MM.1S (cell line): ENCODE data around the gene SLC25A22.

Experiments
- DNase-seq: peaks from one replicate; pipeline ENCODE4 v3.0.0-alpha.2; 2015
- H2AFZ ChIP-seq: fragments of 300-600 bp; sonication (generic); 2 replicates; pipeline ENCODE4 v1.6.0; 2016; ENCODE audit warnings: antibody characterized with exemption, low read length
- H3F3A ChIP-seq: fragments of 300-600 bp; sonication (generic); 2 replicates; pipeline ENCODE4 v1.6.1; 2016; ENCODE audit warnings: mild to moderate bottlenecking, antibody characterized with exemption, low read length, moderate library complexity, mixed read lengths; ENCODE audit not compliant: insufficient read depth
- H3K27ac ChIP-seq: fragments of 300-600 bp; sonication (generic); 2 replicates; pipeline ENCODE4 v1.5.1; 2016; ENCODE audit warnings: mild to moderate bottlenecking, low read length
- H3K27me3 ChIP-seq: fragments of 300-600 bp; sonication (generic); replicated peaks from 2 replicates; pipeline ENCODE4 v1.6.0; 2016; ENCODE audit warnings: low read length; ENCODE audit not compliant: insufficient read depth
- H3K36me3 ChIP-seq: fragments of 300-600 bp; sonication (generic); replicated peaks from 2 replicates; pipeline ENCODE4 v1.6.1; 2016; ENCODE audit warnings: mild to moderate bottlenecking, low read length, mixed read lengths; ENCODE audit not compliant: insufficient read depth
- H3K4me1 ChIP-seq: fragments of 300-600 bp; sonication (generic); 2 replicates; pipeline ENCODE4 v1.6.1; 2016; ENCODE audit warnings: low read length, mixed read lengths
- H3K4me2 ChIP-seq: fragments of 300-600 bp; sonication (generic); 2 replicates; pipeline ENCODE4 v1.6.0; 2016; ENCODE audit warnings: low read depth, low read length
- H3K4me3 ChIP-seq: fragments of 300-600 bp; sonication (generic); 2 replicates; pipeline ENCODE4 v1.5.1; 2016; ENCODE audit warnings: low read length, mixed read lengths
- H3K79me2 ChIP-seq: fragments of 300-600 bp; sonication (generic); 2 replicates; pipeline ENCODE4 v1.6.1; 2016; ENCODE audit warnings: mixed run types, low read length, mixed read lengths
- H3K9ac ChIP-seq: fragments of 300-600 bp; sonication (generic); 2 replicates; pipeline ENCODE4 v1.6.1; 2016; ENCODE audit warnings: low read length, mixed read lengths
- H3K9me2 ChIP-seq: fragments of 300-600 bp; sonication (generic); replicated peaks from 2 replicates; pipeline ENCODE4 v1.6.1; 2016; ENCODE audit warnings: mild to moderate bottlenecking, low read length, mixed read lengths; ENCODE audit not compliant: insufficient read depth
- H3K9me3 ChIP-seq: fragments of 300-600 bp; sonication (generic); replicated peaks from 2 replicates; pipeline ENCODE4 v1.6.1; 2016; ENCODE audit warnings: mild to moderate bottlenecking, low read length, mixed read lengths; ENCODE audit not compliant: insufficient read depth
- H4K20me1 ChIP-seq: fragments of 300-600 bp; sonication (generic); 2 replicates; pipeline ENCODE4 v1.6.1; 2016; ENCODE audit warnings: mild to moderate bottlenecking, low read length, moderate library complexity, mixed read lengths; ENCODE audit not compliant: insufficient read depth
- CTCF ChIP-seq: fragments of 300-600 bp; sonication (generic); IDR thresholded peaks from 2 replicates; pipeline ENCODE4 v1.5.1; 2016; ENCODE audit warnings: antibody characterized with exemption, low read length, mixed read lengths
- EZH2 ChIP-seq: fragments of 300-600 bp; sonication (generic); optimal IDR thresholded peaks from 2 replicates; pipeline ENCODE3; 2017; ENCODE audit warnings: low read depth, mild to moderate bottlenecking, antibody characterized with exemption, low read length, mixed read lengths
- EZH2phosphoT487 ChIP-seq: fragments of 300-600 bp; sonication (generic); IDR thresholded peaks from 2 replicates; pipeline ENCODE4 v1.6.1; 2018; ENCODE audit warnings: antibody characterized with exemption, low read length

Gene SLC25A22

GRCh38 chr11:827146-827896 lies 29.2 kb upstream of the SLC25A22 start:
- Histone ChIP-seq H3K4me3 (peak overlapping the region; percentile 66), H3K27me3 (peaks cover 15% of the 10 kb centered on the region), H3K9me2 (no peaks in the 10 kb centered on the region), H3K4me1 (peaks cover 21% of the 10 kb centered on the region), H3K9ac (peak overlapping the region; percentile 57), H3F3A (peaks cover 8% of the 10 kb centered on the region), H3K27ac (peak overlapping the region; percentile 53; the same call in 1 of the 2 replicates), H4K20me1 (no peaks in the 10 kb centered on the region), H3K36me3 (no peaks in the 10 kb centered on the region), H3K79me2 (no peaks in the 10 kb centered on the region), H2AFZ (peak overlapping the region; percentile 85), H3K4me2 (peak overlapping the region; percentile 94), H3K9me3 (no peaks in the 10 kb centered on the region)
- TF ChIP-seq EZH2 (no peak), EZH2phosphoT487 (no peak), CTCF (no peak)
- DNase-seq = peak; percentile 60

- Histone ChIP-seq H3K9ac (peak overlapping the region; percentile 57; the same call in 1 of the 2 replicates), H3F3A (peaks cover 8% of the 10 kb centered on the region), H3K79me2 (no peaks in the 10 kb centered on the region; the same call in 1 of the 2 replicates), H3K4me1 (peaks cover 21% of the 10 kb centered on the region), H3K4me3 (peak overlapping the region; percentile 66), H3K9me3 (no peaks in the 10 kb centered on the region), H4K20me1 (no peaks in the 10 kb centered on the region), H3K9me2 (no peaks in the 10 kb centered on the region), H3K27me3 (peaks cover 15% of the 10 kb centered on the region), H3K4me2 (peak overlapping the region; percentile 94), H3K36me3 (no peaks in the 10 kb centered on the region), H3K27ac (peak overlapping the region; percentile 18; the same call in 1 of the 2 replicates), H2AFZ (peak overlapping the region; percentile 85)
- no peak for DNase-seq
- TF ChIP-seq EZH2phosphoT487 = no peak
- no peak for TF ChIP-seq EZH2
- no peak for TF ChIP-seq CTCF
Observed at GRCh38 chr11:826836-827145, 28.7 kb upstream of the SLC25A22 start.

- H3K27ac ChIP-seq = no peak overlapping the region
Observed at GRCh38 chr11:826227-826621, 28.1 kb upstream of the SLC25A22 start.

More at GRCh38 chr11:826227-826621, 28.1 kb upstream of the SLC25A22 start:
- no peak overlapping the region for H2AFZ ChIP-seq
- H3K36me3 ChIP-seq = no peaks in the 10 kb centered on the region
- no peak overlapping the region for H3K9ac ChIP-seq
- H4K20me1 ChIP-seq = no peaks in the 10 kb centered on the region
- H3K4me3 ChIP-seq = no peak overlapping the region; the same call in 1 of the 2 replicates
- peaks cover 21% of the 10 kb centered on the region for H3K4me1 ChIP-seq
- H3F3A ChIP-seq = peaks cover 8% of the 10 kb centered on the region
- TF ChIP-seq EZH2 (no peak), EZH2phosphoT487 (no peak), CTCF (no peak)
- peak overlapping the region; percentile 94; the same call in 1 of the 2 replicates for H3K4me2 ChIP-seq
- no peak for DNase-seq
- H3K27me3 ChIP-seq = peaks cover 13% of the 10 kb centered on the region
- peaks cover 5% of the 10 kb centered on the region for H3K79me2 ChIP-seq
- H3K9me2 ChIP-seq = no peaks in the 10 kb centered on the region
- no peaks in the 10 kb centered on the region for H3K9me3 ChIP-seq
